HG03159 (cell line): ENCODE data around the gene INTS11.
A peak's percentile ranks its signal among the peaks of the same experiment; 100 is the strongest.
"Not testable (repeated sequence)": the region's sequence is repeated elsewhere in the genome, so short reads cannot be mapped to it uniquely, and the experiment has no call there.

ENCODE experiments used
- ATAC-seq: cut with Tn5 transposase; IDR thresholded peaks from one replicate; pipeline ENCODE4 v1.9.1; 2021; ENCODE audit warnings: mild to moderate bottlenecking, moderate library complexity; ENCODE audit not compliant: unreplicated experiment

Gene INTS11

GRCh38 chr1:1324524-1325287 is at the start of gene INTS11, which contains the start of gene CPTP:
Gene INTS11, minus strand, starts transcription at chr1:1324660. Its CDS starts 52 bp downstream, at chr1:1324608.
Gene CPTP, plus strand, starts transcription at chr1:1324802. Its CDS starts 2,109 bp downstream, at chr1:1326911.
- peak; percentile 70 for ATAC-seq

- no peak for ATAC-seq
Observed at GRCh38 chr1:1373815-1374588, 49.5 kb upstream of the INTS11 start.

DNA sequence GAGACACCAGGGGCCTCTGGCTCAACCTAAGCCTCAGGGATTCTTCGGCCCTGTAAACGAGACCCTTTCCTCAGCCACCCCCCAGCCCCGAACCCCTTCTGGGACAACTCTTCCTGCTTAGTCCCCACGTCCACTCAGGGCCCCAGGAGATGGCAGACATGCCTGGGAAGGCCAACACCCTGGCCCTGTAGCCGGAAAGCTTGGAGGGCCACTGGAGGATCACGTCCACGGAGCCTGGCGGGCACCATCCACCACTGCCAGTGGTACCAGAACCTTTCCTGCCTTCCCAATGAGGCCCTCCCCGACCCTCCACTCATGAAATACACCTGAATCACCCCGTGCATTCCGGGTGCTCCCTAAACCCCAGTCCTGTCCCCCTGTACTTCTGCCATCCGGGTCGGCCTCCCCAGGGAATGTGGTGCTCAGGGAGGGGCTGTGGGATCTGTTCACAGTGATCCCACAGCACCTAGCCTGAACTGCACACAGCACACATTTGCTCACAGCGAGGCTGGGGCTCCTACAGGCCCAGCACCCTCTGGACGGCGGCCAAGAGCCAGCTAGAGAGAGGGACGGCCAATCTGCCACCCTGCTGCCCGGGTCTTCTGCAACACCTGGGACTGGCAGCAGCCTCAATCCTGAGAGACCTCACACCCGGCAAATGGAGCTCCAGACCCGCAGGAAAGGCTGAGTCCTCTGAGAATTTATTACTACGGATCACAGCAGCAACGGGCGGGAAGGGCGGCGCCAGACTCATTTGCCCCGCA is 48.8 kb upstream of the INTS11 start:
- no peak for ATAC-seq

GRCh38 chr1:1371746-1372711 is 47.6 kb upstream of the INTS11 start:
- no peak for ATAC-seq

DNA sequence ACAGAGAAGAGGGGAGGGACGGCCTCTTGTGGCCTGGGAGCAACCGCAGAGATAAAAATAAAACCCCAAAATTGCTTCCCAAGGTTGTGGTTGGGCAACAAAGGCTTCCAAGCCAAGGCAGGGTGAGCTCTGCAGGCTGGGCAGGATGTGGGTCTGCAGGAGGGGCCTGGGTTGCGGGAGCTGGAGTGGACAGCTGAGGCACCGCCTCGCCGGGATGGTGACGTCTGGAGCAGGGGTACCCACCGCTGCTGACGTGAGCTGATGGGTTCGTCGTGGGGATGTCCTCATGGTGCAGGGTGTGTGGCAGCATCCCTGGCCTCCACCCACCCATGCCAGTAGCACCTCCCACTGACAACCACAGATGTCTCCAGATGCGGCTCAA is 46.9 kb upstream of the INTS11 start:
- no peak for ATAC-seq

DNA sequence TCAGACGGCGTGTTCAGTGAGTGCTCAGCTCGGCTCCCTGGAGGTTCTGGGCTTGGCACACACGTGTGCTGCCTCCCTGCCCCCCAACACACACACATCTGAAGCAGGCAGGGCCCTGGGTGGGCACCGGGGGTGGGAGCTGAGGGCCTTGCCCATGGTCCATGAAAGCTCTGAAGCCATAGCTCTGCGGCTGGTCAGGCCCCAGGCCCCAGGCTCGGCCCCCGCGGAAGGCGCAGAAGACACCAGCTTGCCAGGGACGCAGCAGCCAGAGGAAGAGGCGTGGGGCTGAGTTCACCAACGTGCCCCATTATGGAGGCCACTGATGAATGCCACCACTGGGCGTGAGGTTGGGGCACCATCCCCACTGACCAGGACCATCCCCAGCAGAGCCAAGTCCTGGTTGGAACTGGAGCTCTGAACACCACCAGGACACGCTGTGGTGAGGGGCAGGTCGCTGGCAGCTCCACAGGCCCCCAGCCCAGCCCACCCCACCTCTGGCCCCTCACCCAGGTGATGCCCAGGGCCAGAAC is 46.4 kb upstream of the INTS11 start:
- ATAC-seq, result no peak

- not testable (repeated sequence) for ATAC-seq
Observed at GRCh38 chr1:1370094-1370493, 45.6 kb upstream of the INTS11 start.

DNA sequence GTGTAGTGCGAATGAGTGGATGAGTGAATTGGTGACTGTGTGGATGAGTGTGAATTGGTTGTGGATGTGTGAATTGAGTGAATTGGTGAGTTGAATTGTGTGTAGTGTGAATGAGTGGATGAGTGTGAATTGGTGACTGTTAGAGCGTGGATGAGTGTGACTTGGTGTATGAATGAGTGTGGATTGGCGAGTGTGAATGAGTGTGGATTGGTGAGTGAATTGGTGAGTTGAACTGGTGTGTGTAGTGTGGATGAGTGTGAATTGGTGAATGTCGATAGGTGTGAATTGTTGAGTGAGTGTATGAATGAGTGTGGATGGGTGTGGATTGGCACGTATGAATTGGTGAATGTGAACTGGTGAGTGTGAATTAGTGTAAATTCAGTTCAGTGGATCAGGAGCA is 42.9 kb upstream of the INTS11 start:
- ATAC-seq, result no peak

DNA sequence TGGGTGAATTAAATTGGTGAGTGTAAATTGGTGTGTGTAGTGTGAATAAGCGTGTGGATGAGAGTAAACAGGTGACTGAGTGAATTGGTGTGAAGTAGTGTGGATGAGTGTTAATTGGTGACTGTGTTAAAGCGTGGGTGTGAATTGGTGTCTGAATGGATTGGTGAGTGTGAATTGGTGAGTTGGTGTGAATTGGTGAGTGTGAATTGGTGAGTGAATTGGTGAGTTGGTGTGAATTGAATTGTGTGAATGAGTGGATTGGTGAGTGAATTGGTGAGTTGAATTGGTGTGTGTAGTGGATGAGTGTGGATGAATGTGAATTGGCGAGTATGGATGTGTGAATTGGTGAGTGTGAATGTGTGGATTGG is 42.2 kb upstream of the INTS11 start:
- no peak for ATAC-seq

GRCh38 chr1:1365875-1366698 is 41.6 kb upstream of the INTS11 start:
- ATAC-seq, result no peak

DNA sequence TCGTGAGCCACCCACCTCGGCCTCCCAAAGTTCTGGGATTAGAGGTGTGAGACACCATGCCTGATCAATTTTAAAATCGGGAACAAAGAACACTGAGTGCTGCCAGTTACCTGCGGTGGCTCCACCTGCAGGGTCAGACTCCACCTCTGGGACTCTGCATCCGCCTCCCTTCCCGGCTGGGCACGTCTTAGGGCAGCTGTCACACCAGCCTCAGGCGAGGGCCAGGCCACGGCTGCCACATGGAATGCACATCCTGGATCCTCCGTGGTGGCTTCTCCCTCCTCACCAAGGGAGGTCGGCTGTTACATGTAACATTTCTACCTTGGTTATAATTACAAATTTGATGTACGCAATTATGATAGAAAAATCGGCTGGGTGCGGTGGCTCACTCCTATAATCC is 39.8 kb upstream of the INTS11 start:
- no peak for ATAC-seq

DNA sequence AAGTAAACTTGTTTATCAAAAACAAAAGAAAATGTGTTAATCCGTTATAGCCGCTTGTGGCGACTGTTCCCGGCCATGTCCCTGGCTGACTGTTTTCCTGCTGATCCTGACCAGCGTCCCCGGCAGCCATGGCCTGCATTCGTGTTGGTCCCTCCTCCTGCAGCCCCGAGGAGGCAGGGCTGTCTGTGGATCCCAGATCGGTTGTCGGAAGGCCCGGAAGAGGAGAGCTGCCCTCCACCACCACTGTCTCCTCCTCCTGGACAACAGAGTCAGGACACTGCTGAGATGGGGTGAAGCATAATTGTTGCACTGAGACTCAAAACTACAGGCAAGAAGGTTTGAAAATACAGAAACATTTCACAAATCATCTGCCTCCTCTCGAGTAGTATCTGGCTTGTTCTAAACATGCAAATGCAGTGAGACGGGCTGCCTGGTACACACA is 37.5 kb upstream of the INTS11 start:
- ATAC-seq, result no peak

DNA sequence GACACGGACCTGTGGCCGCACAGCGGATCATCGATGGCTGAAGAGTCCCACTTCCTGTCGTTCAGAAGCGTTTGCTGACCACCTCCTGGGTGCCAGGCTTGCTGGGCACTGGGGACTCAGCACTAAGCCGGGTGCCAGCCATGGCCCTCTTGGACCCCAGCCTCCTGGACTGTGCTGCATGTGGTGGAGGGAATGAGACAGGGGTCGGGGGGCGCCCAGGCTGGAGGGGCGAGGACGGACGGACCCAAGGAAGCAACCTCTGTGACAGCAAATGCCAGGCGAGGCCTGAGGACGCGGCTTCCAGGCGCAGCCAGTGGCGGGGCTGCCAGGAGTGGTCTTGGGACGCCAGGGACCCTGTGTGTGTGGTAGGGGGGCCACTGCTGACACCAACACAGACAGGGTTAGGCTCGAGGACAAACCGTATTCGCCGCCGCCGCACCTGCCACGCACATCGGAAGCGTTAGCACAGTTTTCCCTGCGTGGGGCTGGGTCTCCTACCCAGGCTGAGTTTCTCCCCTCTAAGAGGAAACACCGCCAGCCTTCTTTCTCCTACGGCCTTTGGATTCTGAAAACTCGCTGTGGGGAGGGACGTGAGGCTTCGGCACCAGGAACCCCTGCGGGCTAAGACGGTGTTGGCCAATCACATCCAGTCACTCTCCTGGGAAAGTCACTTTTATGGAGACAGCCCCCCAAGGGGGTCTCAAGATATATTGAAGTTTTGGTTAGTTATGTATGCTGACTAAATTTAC is 36.9 kb upstream of the INTS11 start:
- ATAC-seq, result no peak

GRCh38 chr1:1360506-1361169 is 36.2 kb upstream of the INTS11 start:
- ATAC-seq, result no peak

DNA sequence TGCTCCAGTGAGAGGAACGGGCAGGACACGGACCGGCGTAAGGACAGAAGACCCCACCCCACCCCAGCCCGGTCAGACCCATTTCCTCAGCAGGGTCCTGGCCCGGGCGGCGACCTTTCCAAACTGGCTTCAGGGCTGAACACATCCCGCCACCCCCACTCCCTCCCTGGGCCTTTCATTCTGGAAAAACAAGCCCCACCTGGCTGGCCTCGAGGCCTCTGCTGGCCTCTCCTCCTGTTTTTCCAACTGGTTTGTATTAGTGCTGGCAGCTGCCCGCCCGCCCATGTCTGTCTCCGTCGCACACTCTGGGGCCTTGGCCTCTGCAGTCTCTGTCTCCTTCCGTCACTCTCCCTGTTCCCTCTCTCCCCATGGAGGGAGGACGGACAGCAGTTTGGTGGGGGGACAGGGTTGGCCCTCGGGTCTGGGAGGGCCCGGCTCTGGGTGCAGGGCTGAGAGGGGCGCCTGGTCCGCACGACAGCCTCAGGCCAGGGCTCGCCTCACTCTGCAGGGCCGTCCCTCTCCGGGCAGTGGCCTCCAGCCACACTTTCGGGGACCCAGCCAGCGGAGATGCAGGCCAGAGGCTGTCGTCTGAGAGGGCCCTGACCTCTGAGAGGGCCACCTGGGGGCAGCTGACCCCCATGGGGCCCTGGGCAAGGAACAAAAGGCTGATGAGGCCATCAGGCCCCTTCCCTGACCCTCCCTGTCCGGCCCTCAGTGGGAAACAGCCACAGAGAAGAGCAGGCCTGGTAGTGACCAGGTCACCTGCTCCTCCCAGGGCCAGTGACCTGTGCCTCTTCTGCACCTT is 35.4 kb upstream of the INTS11 start:
- ATAC-seq, result no peak

DNA sequence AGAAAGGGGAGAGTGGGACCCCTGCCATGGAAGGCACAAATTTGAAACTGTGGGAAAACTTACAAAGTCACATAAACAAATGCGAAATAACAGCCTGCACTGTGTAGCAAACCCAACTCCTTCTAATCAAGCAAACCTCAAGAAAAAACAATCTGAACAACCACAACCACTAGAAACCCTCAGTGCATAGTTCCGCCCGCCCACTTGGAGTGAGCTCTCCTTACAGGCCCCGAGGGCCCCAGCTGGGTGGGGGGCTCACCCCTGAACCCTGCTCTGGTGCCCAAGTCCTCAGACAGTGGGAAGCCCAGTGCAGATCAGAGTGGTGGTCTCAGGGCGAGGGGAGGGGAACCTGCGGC is 34.8 kb upstream of the INTS11 start:
- ATAC-seq, result no peak
